ENCODE measurements around the gene JSRP1.

The JSRP1 gene

DNA sequence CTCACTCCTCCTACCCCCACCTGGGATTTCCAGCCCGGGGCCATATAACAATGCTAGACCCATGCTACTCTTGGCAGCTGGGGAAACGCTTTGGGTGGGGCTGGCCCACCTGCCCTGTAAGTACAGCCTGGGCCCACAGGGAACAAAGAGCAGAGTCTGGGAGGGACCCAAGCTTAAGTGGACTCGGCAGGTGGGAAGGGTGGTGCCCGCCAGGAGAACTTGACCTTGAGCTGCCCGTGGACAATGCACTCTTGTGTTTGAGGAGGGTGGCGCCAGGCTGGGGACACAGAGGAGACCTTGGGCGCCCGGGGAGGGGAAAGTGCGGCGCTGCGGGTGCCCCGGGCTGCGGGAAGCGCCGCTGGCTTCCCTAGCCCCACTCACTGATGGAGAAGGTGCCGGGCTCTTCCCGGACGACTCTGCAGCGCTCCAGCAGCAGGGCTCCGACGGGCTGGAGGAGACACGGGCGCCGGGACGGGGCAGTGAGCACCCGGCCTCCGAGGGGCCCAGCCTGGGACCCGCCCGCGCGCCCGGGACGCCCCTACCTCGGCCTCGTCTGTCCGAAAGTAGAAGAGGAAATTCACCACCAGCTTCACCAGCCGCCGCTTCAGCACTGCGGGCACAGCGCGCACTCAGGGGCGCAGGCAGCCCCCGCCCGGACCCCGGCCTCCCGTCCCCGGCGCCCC, 20.7 kb downstream of the JSRP1 start (continued):
- TF ChIP-seq GLI2 (tag by site-specific recombination; IDR thresholded peaks at IDR 0.05; ENCODE audit: borderline replicate concordance, low read depth): no peak
- no peak for TF ChIP-seq ZSCAN16 (tag by site-specific recombination; IDR thresholded peaks at IDR 0.05)
- no peak for TF ChIP-seq ZNF76 (tag by site-specific recombination; IDR thresholded peaks at IDR 0.05; ENCODE audit: borderline replicate concordance, low read depth)
- TF ChIP-seq ZNF549 (tag by site-specific recombination; IDR thresholded peaks at IDR 0.05): no peak
- TF ChIP-seq SP2 (tag by site-specific recombination; IDR thresholded peaks at IDR 0.05): 0 out of 2 replicates have a peak, but pooled peaks have one; percentile 8
- TF ChIP-seq ZNF664 (tag by site-specific recombination; IDR thresholded peaks at IDR 0.05): no peak
- TF ChIP-seq ZNF362 (tag by site-specific recombination; IDR thresholded peaks at IDR 0.05): no peak
- no peak for TF ChIP-seq KLF7 (tag by site-specific recombination; IDR thresholded peaks at IDR 0.05; ENCODE audit: borderline replicate concordance)
- TF ChIP-seq, protein P1, sequence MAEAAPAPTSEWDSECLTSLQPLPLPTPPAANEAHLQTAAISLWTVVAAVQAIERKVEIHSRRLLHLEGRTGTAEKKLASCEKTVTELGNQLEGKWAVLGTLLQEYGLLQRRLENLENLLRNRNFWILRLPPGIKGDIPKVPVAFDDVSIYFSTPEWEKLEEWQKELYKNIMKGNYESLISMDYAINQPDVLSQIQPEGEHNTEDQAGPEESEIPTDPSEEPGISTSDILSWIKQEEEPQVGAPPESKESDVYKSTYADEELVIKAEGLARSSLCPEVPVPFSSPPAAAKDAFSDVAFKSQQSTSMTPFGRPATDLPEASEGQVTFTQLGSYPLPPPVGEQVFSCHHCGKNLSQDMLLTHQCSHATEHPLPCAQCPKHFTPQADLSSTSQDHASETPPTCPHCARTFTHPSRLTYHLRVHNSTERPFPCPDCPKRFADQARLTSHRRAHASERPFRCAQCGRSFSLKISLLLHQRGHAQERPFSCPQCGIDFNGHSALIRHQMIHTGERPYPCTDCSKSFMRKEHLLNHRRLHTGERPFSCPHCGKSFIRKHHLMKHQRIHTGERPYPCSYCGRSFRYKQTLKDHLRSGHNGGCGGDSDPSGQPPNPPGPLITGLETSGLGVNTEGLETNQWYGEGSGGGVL (tag by site-specific recombination; IDR thresholded peaks at IDR 0.05): peak; percentile 82
- TF ChIP-seq WT1 (tag by site-specific recombination; IDR thresholded peaks at IDR 0.05): no peak
- TF ChIP-seq SP3 (tag by site-specific recombination; IDR thresholded peaks at IDR 0.05): no peak
- no peak for TF ChIP-seq ZNF830 (tag by site-specific recombination; IDR thresholded peaks at IDR 0.05; ENCODE audit: low read depth)
- no peak for TF ChIP-seq SCRT1 (tag by site-specific recombination; IDR thresholded peaks at IDR 0.05; ENCODE audit: borderline replicate concordance)
- TF ChIP-seq ZNF394 (tag by site-specific recombination; IDR thresholded peaks at IDR 0.05; ENCODE audit: borderline replicate concordance): peak; percentile 41; the same call in 1 of the 2 replicates
- no peak for TF ChIP-seq ZNF624 (tag by site-specific recombination; IDR thresholded peaks at IDR 0.05)
- TF ChIP-seq ZNF843 (tag by site-specific recombination; IDR thresholded peaks at IDR 0.05): no peak
- TF ChIP-seq ZNF792 (tag by site-specific recombination; IDR thresholded peaks at IDR 0.05): no peak
- TF ChIP-seq, protein P2, sequence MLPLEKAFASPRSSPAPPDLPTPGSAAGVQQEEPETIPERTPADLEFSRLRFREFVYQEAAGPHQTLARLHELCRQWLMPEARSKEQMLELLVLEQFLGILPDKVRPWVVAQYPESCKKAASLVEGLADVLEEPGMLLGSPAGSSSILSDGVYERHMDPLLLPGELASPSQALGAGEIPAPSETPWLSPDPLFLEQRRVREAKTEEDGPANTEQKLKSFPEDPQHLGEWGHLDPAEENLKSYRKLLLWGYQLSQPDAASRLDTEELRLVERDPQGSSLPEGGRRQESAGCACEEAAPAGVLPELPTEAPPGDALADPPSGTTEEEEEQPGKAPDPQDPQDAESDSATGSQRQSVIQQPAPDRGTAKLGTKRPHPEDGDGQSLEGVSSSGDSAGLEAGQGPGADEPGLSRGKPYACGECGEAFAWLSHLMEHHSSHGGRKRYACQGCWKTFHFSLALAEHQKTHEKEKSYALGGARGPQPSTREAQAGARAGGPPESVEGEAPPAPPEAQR (tag by site-specific recombination; IDR thresholded peaks at IDR 0.05): no peak
- no peak for TF ChIP-seq ZNF645 (tag by site-specific recombination; IDR thresholded peaks at IDR 0.05)
- no peak for TF ChIP-seq ZNF623 (tag by site-specific recombination; IDR thresholded peaks at IDR 0.05)
- no peak for TF ChIP-seq ZFP37 (tag by site-specific recombination; IDR thresholded peaks at IDR 0.05)
- peak; percentile 44 for TF ChIP-seq GLIS2 (tag by site-specific recombination; IDR thresholded peaks at IDR 0.05)
- TF ChIP-seq ZNF302 (tag by site-specific recombination; IDR thresholded peaks at IDR 0.05; ENCODE audit: low read depth): no peak
- TF ChIP-seq, protein P3, sequence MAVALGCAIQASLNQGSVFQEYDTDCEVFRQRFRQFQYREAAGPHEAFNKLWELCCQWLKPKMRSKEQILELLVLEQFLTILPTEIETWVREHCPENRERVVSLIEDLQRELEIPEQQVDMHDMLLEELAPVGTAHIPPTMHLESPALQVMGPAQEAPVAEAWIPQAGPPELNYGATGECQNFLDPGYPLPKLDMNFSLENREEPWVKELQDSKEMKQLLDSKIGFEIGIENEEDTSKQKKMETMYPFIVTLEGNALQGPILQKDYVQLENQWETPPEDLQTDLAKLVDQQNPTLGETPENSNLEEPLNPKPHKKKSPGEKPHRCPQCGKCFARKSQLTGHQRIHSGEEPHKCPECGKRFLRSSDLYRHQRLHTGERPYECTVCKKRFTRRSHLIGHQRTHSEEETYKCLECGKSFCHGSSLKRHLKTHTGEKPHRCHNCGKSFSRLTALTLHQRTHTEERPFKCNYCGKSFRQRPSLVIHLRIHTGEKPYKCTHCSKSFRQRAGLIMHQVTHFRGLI (tag by site-specific recombination; IDR thresholded peaks at IDR 0.05): no peak
- TF ChIP-seq ZNF621 (tag by site-specific recombination; IDR thresholded peaks at IDR 0.05): no peak
- TF ChIP-seq ZNF221 (tag by site-specific recombination; IDR thresholded peaks at IDR 0.05; ENCODE audit: borderline replicate concordance): no peak
- no peak for TF ChIP-seq ZNF214 (tag by site-specific recombination; IDR thresholded peaks at IDR 0.05; ENCODE audit: borderline replicate concordance)
- no peak for TF ChIP-seq ZNF248 (tag by site-specific recombination; IDR thresholded peaks at IDR 0.05)
- peak; percentile 99 for TF ChIP-seq ZIC2 (tag by site-specific recombination; IDR thresholded peaks at IDR 0.05)
- TF ChIP-seq BCL11B (tag by site-specific recombination; IDR thresholded peaks at IDR 0.05; ENCODE audit: low read depth): no peak
- no peak for TF ChIP-seq ZNF23 (tag by site-specific recombination; IDR thresholded peaks at IDR 0.05; ENCODE audit: borderline replicate concordance)

All from HEK293 (cell line).